Measurements from ENCODE around the gene AQP1. TPM values are rescaled to one million over a fixed set of nuclear protein-coding genes. Genes with fewer than 3 reads are reported as not detected.

The AQP1 gene
- total and polyA plus RNA-seq, 2 of the 13 experiments (the other 11 are each of a cell fraction or from before 2014, with no cell fraction given) = not detected

DNA sequence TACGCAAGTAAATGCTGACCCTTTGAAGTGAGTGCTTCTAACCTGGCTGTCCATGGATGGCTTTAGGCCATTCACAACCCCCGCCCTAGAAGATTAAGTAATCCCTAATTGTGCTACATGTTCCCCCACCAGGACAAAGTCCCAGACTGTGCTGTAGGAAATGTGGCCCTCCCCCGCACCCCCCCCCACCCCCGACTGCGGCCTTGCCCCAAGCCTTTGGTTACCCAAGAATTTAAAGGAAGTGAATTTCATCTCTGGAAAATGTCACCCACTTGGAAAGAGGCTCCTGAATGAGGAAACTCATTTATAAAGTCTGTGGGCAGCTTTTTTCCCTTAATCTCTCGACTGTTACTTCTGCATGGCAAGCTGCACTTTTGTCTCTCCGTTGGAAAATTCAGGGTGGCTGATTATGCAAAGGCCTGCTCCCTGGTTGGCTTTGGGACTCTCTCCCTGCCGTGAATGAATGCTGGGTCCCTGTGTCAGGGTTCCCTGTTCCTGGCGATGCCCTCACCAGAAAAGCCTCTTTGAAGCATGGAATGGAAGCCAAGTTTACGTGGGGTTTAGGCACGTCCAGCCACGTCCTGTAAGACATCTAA lies 31.4 kb upstream of the AQP1 start:
- no peak for FAIRE-seq
- ChIA-PET POLR2A (no interaction called here), CTCF (ENCODE audit: low intra/inter-chr PET ratio, low total read pairs) (no interaction called here)
- H2AFZ ChIP-seq (ENCODE audit: low read length) = no peak overlapping the region
- H4K20me1 ChIP-seq (ENCODE audit: insufficient read depth, low read length) = no peaks in the 10 kb centered on the region
- H3K79me2 ChIP-seq (ENCODE audit: insufficient read depth, low read length) = no peaks in the 10 kb centered on the region
- ATAC-seq = no peak
- peaks cover 0 to 24% of the 10 kb centered on the region in 2 experiments; a peak in 2 of 5 replicates for H3K27me3 ChIP-seq (ENCODE audit: control insufficient read depth in 1 of 2, insufficient read depth in 2 of 2, low read length in 2 of 2)
- H3K27ac ChIP-seq (ENCODE audit: extremely low read length, insufficient read depth, low read length) = no peak overlapping the region
- no peaks in the 10 kb centered on the region for H3K4me1 ChIP-seq (ENCODE audit: insufficient read depth, low read length)
- TF ChIP-seq ZNF383 (CRISPR knock-in tag; IDR thresholded peaks at IDR 0.05; ENCODE audit: borderline replicate concordance) (no peak), ZNF460 (CRISPR knock-in tag; IDR thresholded peaks at IDR 0.05; ENCODE audit: borderline replicate concordance) (no peak), REL (CRISPR knock-in tag; conservative IDR thresholded peaks at IDR 0.05) (no peak), RFXANK (CRISPR knock-in tag; IDR thresholded peaks at IDR 0.05) (no peak), ZSCAN12 (CRISPR knock-in tag; IDR thresholded peaks at IDR 0.05) (no peak), E2F5 (CRISPR knock-in tag; conservative IDR thresholded peaks at IDR 0.05) (no peak), ZNF7 (CRISPR knock-in tag; IDR thresholded peaks at IDR 0.05) (no peak), TP53 (CRISPR knock-in tag; conservative IDR thresholded peaks at IDR 0.05) (no peak), USF2 (IDR thresholded peaks at IDR 0.05; ENCODE audit: low read depth, low read length) (no peak), USF2 (CRISPR knock-in tag; IDR thresholded peaks at IDR 0.05; ENCODE audit: borderline replicate concordance) (no peak), BORCS8-MEF2B (CRISPR knock-in tag; IDR thresholded peaks at IDR 0.05) (no peak), ZFX (CRISPR knock-in tag; IDR thresholded peaks at IDR 0.05; ENCODE audit: low read depth) (no peak)
- no TSS peak for BruUV-seq (replicated peaks)
- DNase-seq (ENCODE audit: low spot score) = no peak
- H3K9me3 ChIP-seq (ENCODE audit: low read length) = no peaks in the 10 kb centered on the region
- in situ Hi-C loops (cut with HindIII; ENCODE audit: extremely low pct_ligation_motif_present, low pct_unique_long_range_greater_than_20kb) = no loop called here
- no peaks in the 10 kb centered on the region for H3K36me3 ChIP-seq (replicated peaks in 1 of 2; ENCODE audit: control insufficient read depth in 1 of 2, insufficient read depth in 2 of 2, low read length in 2 of 2)
- H3K4me2 ChIP-seq (ENCODE audit: low read depth, low read length) = no peak overlapping the region
- no peak overlapping the region for H3K9ac ChIP-seq (ENCODE audit: insufficient read depth, low read depth, low read length)
- intact Hi-C loops (cut with micrococcal nuclease; ENCODE audit: unreplicated experiment) = no loop called here
- 7% methylated on average over 9 of the region's 12 CpGs for WGBS (ENCODE audit: low lambda C conversion rate)
- H3K4me3 ChIP-seq (replicated peaks in 1 of 3; ENCODE audit: insufficient read depth in 1 of 3, low read depth in 2 of 3, low read length in 3 of 3) = no peak overlapping the region
